ENCODE measurements around the gene IL10RB.

IL10RB gene

DNA sequence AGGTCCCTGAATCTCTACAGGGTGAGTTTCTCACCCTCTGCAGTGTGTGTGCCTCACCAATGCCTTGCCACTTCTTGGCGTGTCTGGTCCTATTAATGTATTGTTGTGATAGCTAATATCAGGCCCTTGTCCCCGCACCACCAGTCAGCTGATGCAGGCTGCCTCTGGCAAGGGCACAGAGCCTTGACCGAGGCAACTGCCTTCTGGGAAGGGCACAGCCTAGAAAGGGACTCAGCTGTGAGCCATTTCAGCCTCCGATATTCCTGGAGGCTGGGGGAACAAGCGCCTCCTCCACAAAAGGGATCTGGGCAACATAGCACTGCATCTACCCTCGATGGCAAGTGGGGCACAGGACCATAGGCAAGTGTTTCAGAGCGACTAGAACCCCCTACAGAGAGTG lies 27.0 kb downstream of the IL10RB start:
- no peak overlapping the region; the same call in 1 of the 2 replicates for H3K27ac ChIP-seq

GRCh38 chr21:33293811-33294216 lies 27.6 kb downstream of the IL10RB start:
- H3K27ac ChIP-seq: no peak overlapping the region

More for the DNA sequence above, 27.0 kb downstream of the IL10RB start:
- TF ChIP-seq CTCF (conservative IDR thresholded peaks at IDR 0.05): no peak
- TF ChIP-seq ZFX (IDR thresholded peaks at IDR 0.05): no peak

GRCh38 chr21:33296156-33296555 lies 30.0 kb downstream of the IL10RB start:
- H3K27ac ChIP-seq: no peak overlapping the region
- TF ChIP-seq ZFX (IDR thresholded peaks at IDR 0.05): no peak
- TF ChIP-seq CTCF (conservative IDR thresholded peaks at IDR 0.05): no peak

More at GRCh38 chr21:33293811-33294216, 27.6 kb downstream of the IL10RB start:
- TF ChIP-seq ZFX (IDR thresholded peaks at IDR 0.05) (no peak), CTCF (conservative IDR thresholded peaks at IDR 0.05) (no peak)

GRCh38 chr21:33299181-33299752 lies 33.1 kb downstream of the IL10RB start:
- H3K27ac ChIP-seq: peak overlapping the region; percentile 90; the same call in 1 of the 2 replicates
- TF ChIP-seq CTCF (conservative IDR thresholded peaks at IDR 0.05) (no peak), ZFX (IDR thresholded peaks at IDR 0.05) (no peak)

GRCh38 chr21:33300701-33301631 lies 34.8 kb downstream of the IL10RB start:
- TF ChIP-seq CTCF (conservative IDR thresholded peaks at IDR 0.05) (no peak), ZFX (IDR thresholded peaks at IDR 0.05) (no peak)
- peak overlapping the region; percentile 90 for H3K27ac ChIP-seq

DNA sequence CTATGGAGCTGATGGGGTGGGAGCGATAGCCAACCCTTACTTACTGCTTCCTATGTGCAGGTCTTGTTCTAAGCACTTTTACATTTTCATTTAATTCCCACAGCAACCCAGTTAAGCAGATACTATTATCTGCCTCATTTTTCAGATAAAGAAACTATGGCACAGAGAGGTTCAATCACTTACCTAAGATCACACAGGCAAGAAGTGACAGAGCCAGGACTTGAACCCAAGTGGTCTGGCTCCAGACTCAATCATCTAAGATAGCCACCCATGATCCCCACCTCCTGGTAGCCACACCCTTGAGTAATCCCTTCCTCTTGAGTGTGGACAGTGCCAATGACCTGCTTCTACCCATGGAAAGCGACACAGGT lies 35.5 kb downstream of the IL10RB start:
- H3K27ac ChIP-seq: peak overlapping the region; percentile 90
- TF ChIP-seq ZFX (IDR thresholded peaks at IDR 0.05) (no peak), CTCF (conservative IDR thresholded peaks at IDR 0.05) (no peak)

- TF ChIP-seq ZFX (IDR thresholded peaks at IDR 0.05) (no peak), CTCF (conservative IDR thresholded peaks at IDR 0.05) (no peak)
- peak overlapping the region; percentile 90 for H3K27ac ChIP-seq
Observed at GRCh38 chr21:33302055-33302454, 35.9 kb downstream of the IL10RB start.
